ENCODE results near the gene P2RX3.
"Not testable (repeated sequence)": the region's sequence is repeated elsewhere in the genome, so short reads cannot be mapped to it uniquely, and the experiment has no call there.

Gene P2RX3

GRCh38 chr11:57348636-57349313 is 10.6 kb downstream of the P2RX3 start:
- Mint-ChIP-seq H3K4me1 (peaks cover 9% of the 10 kb centered on the region), H3K36me3 (no peaks in the 10 kb centered on the region), H3K9me3 (no peaks in the 10 kb centered on the region), H3K4me3 (no peak overlapping the region), H3K27ac (peak overlapping the region; percentile 88)
- DNase-seq (ENCODE audit: low spot score in 2 of 2): no peak
- ATAC-seq: no peak

GRCh38 chr11:57349491-57350274 is 11.5 kb downstream of the P2RX3 start:
- Mint-ChIP-seq H3K36me3 (no peaks in the 10 kb centered on the region), H3K27ac (no peak overlapping the region), H3K4me1 (peaks cover 9% of the 10 kb centered on the region), H3K4me3 (no peak overlapping the region), H3K9me3 (no peaks in the 10 kb centered on the region)
- ATAC-seq (peak; percentile 56), DNase-seq (ENCODE audit: low spot score in 2 of 2) (peak; percentile 66 to 83)

- no peaks in the 10 kb centered on the region for H3K9me3 Mint-ChIP-seq
- DNase-seq (ENCODE audit: low spot score in 2 of 2) (no peak), ATAC-seq (no peak)
- no peak overlapping the region for H3K4me3 Mint-ChIP-seq
- no peaks in the 10 kb centered on the region for H3K4me1 Mint-ChIP-seq
- no peak overlapping the region for H3K27ac Mint-ChIP-seq
- no peaks in the 10 kb centered on the region for H3K36me3 Mint-ChIP-seq
Observed at GRCh38 chr11:57353036-57353435, 14.9 kb downstream of the P2RX3 start.

GRCh38 chr11:57353446-57353845 is 15.3 kb downstream of the P2RX3 start:
- Mint-ChIP-seq H3K27ac (no peak overlapping the region), H3K4me3 (no peak overlapping the region), H3K9me3 (no peaks in the 10 kb centered on the region), H3K36me3 (no peaks in the 10 kb centered on the region), H3K4me1 (no peaks in the 10 kb centered on the region)
- ATAC-seq: no peak
- DNase-seq (ENCODE audit: low spot score in 2 of 2): no peak

GRCh38 chr11:57353852-57354251 is 15.7 kb downstream of the P2RX3 start:
- Mint-ChIP-seq H3K4me3 (no peak overlapping the region), H3K36me3 (no peaks in the 10 kb centered on the region), H3K27ac (no peak overlapping the region), H3K4me1 (no peaks in the 10 kb centered on the region), H3K9me3 (no peaks in the 10 kb centered on the region)
- no peak for ATAC-seq
- DNase-seq (ENCODE audit: low spot score in 2 of 2): no peak

- H3K9me3 Mint-ChIP-seq: no peaks in the 10 kb centered on the region
- no peak overlapping the region for H3K27ac Mint-ChIP-seq
- H3K4me1 Mint-ChIP-seq: no peaks in the 10 kb centered on the region
- no peak overlapping the region for H3K4me3 Mint-ChIP-seq
- no peaks in the 10 kb centered on the region for H3K36me3 Mint-ChIP-seq
- no peak for ATAC-seq
- DNase-seq (ENCODE audit: low spot score in 2 of 2): no peak
Observed at GRCh38 chr11:57354699-57355098, 16.5 kb downstream of the P2RX3 start.

GRCh38 chr11:57356268-57356667 is 18.1 kb downstream of the P2RX3 start:
- Mint-ChIP-seq H3K4me3 (no peak overlapping the region), H3K9me3 (no peaks in the 10 kb centered on the region), H3K27ac (no peak overlapping the region), H3K36me3 (no peaks in the 10 kb centered on the region), H3K4me1 (no peaks in the 10 kb centered on the region)
- ATAC-seq: no peak
- DNase-seq (ENCODE audit: low spot score in 2 of 2): no peak

- DNase-seq (ENCODE audit: low spot score in 2 of 2) (no peak), ATAC-seq (no peak)
- Mint-ChIP-seq H3K4me1 (no peaks in the 10 kb centered on the region), H3K36me3 (no peaks in the 10 kb centered on the region), H3K27ac (no peak overlapping the region), H3K9me3 (no peaks in the 10 kb centered on the region), H3K4me3 (no peak overlapping the region)
Observed at GRCh38 chr11:57357310-57357709, 19.2 kb downstream of the P2RX3 start.

GRCh38 chr11:57357856-57358255 is 19.7 kb downstream of the P2RX3 start:
- DNase-seq (ENCODE audit: low spot score in 2 of 2): no peak
- H3K4me3 Mint-ChIP-seq: no peak overlapping the region

GRCh38 chr11:57358543-57358961 is 20.4 kb downstream of the P2RX3 start:
- H3K4me3 Mint-ChIP-seq: no peak overlapping the region
- no peak for ATAC-seq
- H3K4me1 Mint-ChIP-seq: no peaks in the 10 kb centered on the region
- H3K9me3 Mint-ChIP-seq: no peaks in the 10 kb centered on the region
- DNase-seq (ENCODE audit: low spot score in 2 of 2): no peak
- no peak overlapping the region for H3K27ac Mint-ChIP-seq
- no peaks in the 10 kb centered on the region for H3K36me3 Mint-ChIP-seq

More at GRCh38 chr11:57357856-57358255, 19.7 kb downstream of the P2RX3 start:
- Mint-ChIP-seq H3K4me1 (no peaks in the 10 kb centered on the region), H3K9me3 (no peaks in the 10 kb centered on the region), H3K27ac (no peak overlapping the region), H3K36me3 (no peaks in the 10 kb centered on the region)
- no peak for ATAC-seq

GRCh38 chr11:57358991-57359390 is 20.8 kb downstream of the P2RX3 start:
- ATAC-seq (no peak), DNase-seq (ENCODE audit: low spot score in 2 of 2) (no peak)
- no peaks in the 10 kb centered on the region for H3K36me3 Mint-ChIP-seq
- H3K9me3 Mint-ChIP-seq: no peaks in the 10 kb centered on the region
- no peak overlapping the region for H3K4me3 Mint-ChIP-seq
- no peak overlapping the region for H3K27ac Mint-ChIP-seq
- no peaks in the 10 kb centered on the region for H3K4me1 Mint-ChIP-seq

GRCh38 chr11:57359396-57359795 is 21.2 kb downstream of the P2RX3 start:
- Mint-ChIP-seq H3K4me3 (no peak overlapping the region), H3K4me1 (no peaks in the 10 kb centered on the region), H3K27ac (no peak overlapping the region), H3K9me3 (no peaks in the 10 kb centered on the region), H3K36me3 (no peaks in the 10 kb centered on the region)
- DNase-seq (ENCODE audit: low spot score in 2 of 2) (no peak), ATAC-seq (no peak)

- no peak overlapping the region for H3K4me3 Mint-ChIP-seq
- no peaks in the 10 kb centered on the region for H3K36me3 Mint-ChIP-seq
- H3K4me1 Mint-ChIP-seq: no peaks in the 10 kb centered on the region
- DNase-seq (ENCODE audit: low spot score in 2 of 2) (no peak), ATAC-seq (no peak)
- H3K9me3 Mint-ChIP-seq: no peaks in the 10 kb centered on the region
- no peak overlapping the region for H3K27ac Mint-ChIP-seq
Observed at GRCh38 chr11:57359896-57360690, 21.9 kb downstream of the P2RX3 start.

- Mint-ChIP-seq H3K36me3 (no peaks in the 10 kb centered on the region), H3K4me3 (no peak overlapping the region), H3K4me1 (no peaks in the 10 kb centered on the region), H3K27ac (no peak overlapping the region), H3K9me3 (no peaks in the 10 kb centered on the region)
- DNase-seq (ENCODE audit: low spot score in 2 of 2): no peak
- no peak for ATAC-seq
Observed at GRCh38 chr11:57360991-57361390, 22.8 kb downstream of the P2RX3 start.

- not testable (repeated sequence) for DNase-seq (ENCODE audit: low spot score in 2 of 2); H3K36me3 Mint-ChIP-seq; H3K9me3 Mint-ChIP-seq; H3K4me3 Mint-ChIP-seq; H3K27ac Mint-ChIP-seq; H3K4me1 Mint-ChIP-seq; ATAC-seq
Observed at GRCh38 chr11:57361420-57361819, 23.3 kb downstream of the P2RX3 start.

Measured in stimulated activated effector memory CD8-positive, alpha-beta T cell treated with anti-CD3 and anti-CD28 coated beads, Interleukin-12 subunit alpha, Interleukin-12 subunit beta, amount 100 ng/mL, for 72 hours (primary cell).